Loucy (cell line): Measurements from ENCODE around the gene FOXD3.
A peak's percentile ranks its signal among the peaks of the same experiment; 100 is the strongest.

Experiments
- H2AFZ ChIP-seq: fragments of 200-600 bp; sonication (generic); 2 replicates; pipeline ENCODE4 v1.6.0; 2016; ENCODE audit warnings: antibody characterized with exemption, mild to moderate bottlenecking, low read length, moderate library complexity
- H3F3A ChIP-seq: fragments of 200-600 bp; 2 replicates; pipeline ENCODE4 v1.6.0; 2016; ENCODE audit warnings: antibody characterized with exemption, low read depth, mild to moderate bottlenecking
- H3K27me3 ChIP-seq: fragments of 200-600 bp; sonication (generic); 2 replicates; pipeline ENCODE4 v1.6.1; 2014; ENCODE audit warnings: low read length, mild to moderate bottlenecking; ENCODE audit not compliant: insufficient read depth, poor library complexity, severe bottlenecking
- H3K36me3 ChIP-seq: fragments of 200-600 bp; sonication (generic); 2 replicates; pipeline ENCODE4 v1.6.1; 2016; ENCODE audit warnings: low read length; ENCODE audit not compliant: insufficient read depth
- H3K4me1 ChIP-seq: fragments of 200-600 bp; sonication (generic); 2 replicates; pipeline ENCODE4 v1.5.1; 2014; ENCODE audit warnings: low read length, mild to moderate bottlenecking; ENCODE audit not compliant: insufficient read depth, poor library complexity, severe bottlenecking
- H3K4me2 ChIP-seq: fragments of 200-600 bp; sonication (generic); 2 replicates; pipeline ENCODE4 v1.6.0; 2014; ENCODE audit warnings: antibody characterized with exemption, low read length, low read depth, mild to moderate bottlenecking; ENCODE audit not compliant: poor library complexity, severe bottlenecking
- H3K4me3 ChIP-seq: fragments of 200-600 bp; sonication (generic); 2 replicates; pipeline ENCODE4 v1.5.1; 2014; ENCODE audit warnings: low read length, mild to moderate bottlenecking, mixed read lengths; ENCODE audit not compliant: poor library complexity, severe bottlenecking
- H3K79me2 ChIP-seq: fragments of 200-600 bp; sonication (generic); 2 replicates; pipeline ENCODE4 v1.6.1; 2014; ENCODE audit warnings: low read length; ENCODE audit not compliant: insufficient read depth
- H3K9ac ChIP-seq: fragments of 200-600 bp; sonication (generic); 2 replicates; pipeline ENCODE4 v1.6.0; 2014; ENCODE audit warnings: mild to moderate bottlenecking, low read depth, low read length, moderate library complexity; ENCODE audit not compliant: poor library complexity, severe bottlenecking
- H3K9me2 ChIP-seq: fragments of 200-600 bp; sonication (generic); replicated peaks from 2 replicates; pipeline ENCODE4 v1.6.1; 2016; ENCODE audit warnings: low read depth, low read length, mixed read lengths
- H3K9me3 ChIP-seq: fragments of 200-600 bp; sonication (generic); 2 replicates; pipeline ENCODE4 v1.6.1; 2014; ENCODE audit warnings: mild to moderate bottlenecking, antibody characterized with exemption, low read length, low read depth; ENCODE audit not compliant: insufficient read depth
- H4K20me1 ChIP-seq: fragments of 200-600 bp; sonication (generic); 2 replicates; pipeline ENCODE4 v1.6.0; 2014; ENCODE audit warnings: antibody characterized with exemption, low read length, mild to moderate bottlenecking; ENCODE audit not compliant: insufficient read depth, poor library complexity, severe bottlenecking
- EZH2phosphoT487 ChIP-seq: fragments of 200-600 bp; IDR thresholded peaks from 2 replicates; pipeline ENCODE4 v1.6.1; 2018; ENCODE audit warnings: antibody characterized with exemption, mild to moderate bottlenecking, moderate library complexity, borderline replicate concordance
- TF ChIP-seq, protein P1 (sequence below): fragments of 200-600 bp; sonication (generic); conservative IDR thresholded peaks from 2 replicates; pipeline ENCODE4 v1.5.1; 2014; ENCODE audit warnings: mild to moderate bottlenecking, antibody characterized with exemption, low read length

FOXD3 gene

GRCh38 chr1:63316598-63316983, 5.8 kb upstream of the FOXD3 start:
- Histone ChIP-seq H3K9me2 (no peaks in the 10 kb centered on the region), H3K27me3 (no peaks in the 10 kb centered on the region), H3F3A (no peaks in the 10 kb centered on the region), H3K4me3 (peak overlapping the region; percentile 84), H3K79me2 (no peaks in the 10 kb centered on the region), H3K9ac (no peak overlapping the region), H3K4me2 (no peak overlapping the region), H4K20me1 (no peaks in the 10 kb centered on the region), H3K4me1 (peaks cover 7% of the 10 kb centered on the region), H3K9me3 (no peaks in the 10 kb centered on the region), H2AFZ (no peak overlapping the region; the same call in 1 of the 2 replicates), H3K36me3 (no peaks in the 10 kb centered on the region)
- TF ChIP-seq, protein P1, sequence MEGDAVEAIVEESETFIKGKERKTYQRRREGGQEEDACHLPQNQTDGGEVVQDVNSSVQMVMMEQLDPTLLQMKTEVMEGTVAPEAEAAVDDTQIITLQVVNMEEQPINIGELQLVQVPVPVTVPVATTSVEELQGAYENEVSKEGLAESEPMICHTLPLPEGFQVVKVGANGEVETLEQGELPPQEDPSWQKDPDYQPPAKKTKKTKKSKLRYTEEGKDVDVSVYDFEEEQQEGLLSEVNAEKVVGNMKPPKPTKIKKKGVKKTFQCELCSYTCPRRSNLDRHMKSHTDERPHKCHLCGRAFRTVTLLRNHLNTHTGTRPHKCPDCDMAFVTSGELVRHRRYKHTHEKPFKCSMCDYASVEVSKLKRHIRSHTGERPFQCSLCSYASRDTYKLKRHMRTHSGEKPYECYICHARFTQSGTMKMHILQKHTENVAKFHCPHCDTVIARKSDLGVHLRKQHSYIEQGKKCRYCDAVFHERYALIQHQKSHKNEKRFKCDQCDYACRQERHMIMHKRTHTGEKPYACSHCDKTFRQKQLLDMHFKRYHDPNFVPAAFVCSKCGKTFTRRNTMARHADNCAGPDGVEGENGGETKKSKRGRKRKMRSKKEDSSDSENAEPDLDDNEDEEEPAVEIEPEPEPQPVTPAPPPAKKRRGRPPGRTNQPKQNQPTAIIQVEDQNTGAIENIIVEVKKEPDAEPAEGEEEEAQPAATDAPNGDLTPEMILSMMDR: no peak
- no peak for TF ChIP-seq EZH2phosphoT487

DNA sequence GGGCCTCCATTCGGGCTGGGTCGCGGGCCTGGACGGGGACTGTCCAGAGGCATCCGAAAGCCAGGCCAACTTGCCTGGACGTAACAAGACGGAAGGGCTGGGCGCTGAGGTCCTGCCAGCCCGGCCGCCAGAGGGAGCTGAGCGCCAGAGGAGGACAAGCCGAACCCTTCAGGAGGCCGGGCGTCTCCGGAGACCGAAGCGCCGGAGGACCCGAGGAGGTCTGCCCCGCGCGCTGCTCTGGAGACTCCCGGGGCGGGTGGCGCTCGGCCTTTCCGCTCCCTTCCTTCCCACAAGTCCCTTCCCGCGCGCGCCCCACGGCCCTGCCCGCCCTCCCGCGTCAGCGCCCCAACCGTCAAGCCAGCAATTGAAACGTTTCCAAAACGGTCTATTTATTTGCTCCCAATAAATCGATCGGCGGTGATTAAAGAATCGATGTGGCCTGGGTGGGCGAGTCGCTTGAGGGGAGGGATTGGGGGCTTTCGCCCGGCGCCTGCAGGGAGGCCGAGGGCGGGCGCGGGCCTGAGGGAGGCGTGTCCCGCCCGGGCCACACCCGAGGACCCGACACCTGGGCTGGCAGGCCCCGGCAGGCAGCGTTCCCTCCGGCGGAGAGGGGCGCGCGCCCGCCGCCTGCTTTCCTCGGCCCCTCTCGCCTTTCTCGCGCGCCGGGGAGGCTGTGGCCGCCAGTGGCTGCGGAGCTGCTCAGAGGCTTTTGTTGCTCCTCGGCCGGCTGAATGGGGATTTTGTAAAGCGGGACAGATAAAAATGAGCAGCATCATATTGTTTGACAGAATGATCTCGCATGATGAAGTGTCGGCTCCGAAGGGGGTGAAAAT, 5.2 kb upstream of the FOXD3 start:
- H4K20me1 ChIP-seq: no peaks in the 10 kb centered on the region
- peak overlapping the region; percentile 91 for H3K4me2 ChIP-seq
- H3K27me3 ChIP-seq: no peaks in the 10 kb centered on the region
- H3K9ac ChIP-seq: peak overlapping the region; percentile 80
- no peaks in the 10 kb centered on the region for H3K36me3 ChIP-seq
- H3K9me2 ChIP-seq: no peaks in the 10 kb centered on the region
- peaks cover 7% of the 10 kb centered on the region for H3K4me1 ChIP-seq
- no peaks in the 10 kb centered on the region for H3K79me2 ChIP-seq
- H2AFZ ChIP-seq: peak overlapping the region; percentile 100
- peak overlapping the region; percentile 84 for H3K4me3 ChIP-seq
- no peak for TF ChIP-seq EZH2phosphoT487
- TF ChIP-seq, protein P1: peak; percentile 70
- H3K9me3 ChIP-seq: no peaks in the 10 kb centered on the region
- H3F3A ChIP-seq: no peaks in the 10 kb centered on the region

- Histone ChIP-seq H4K20me1 (no peaks in the 10 kb centered on the region), H3K4me1 (peaks cover 7% of the 10 kb centered on the region), H3K27me3 (no peaks in the 10 kb centered on the region), H3K4me3 (peak overlapping the region; percentile 84), H3K9me2 (no peaks in the 10 kb centered on the region), H3K36me3 (no peaks in the 10 kb centered on the region), H2AFZ (peak overlapping the region; percentile 100), H3K9me3 (no peaks in the 10 kb centered on the region), H3K79me2 (no peaks in the 10 kb centered on the region), H3K4me2 (peak overlapping the region; percentile 91), H3F3A (no peaks in the 10 kb centered on the region), H3K9ac (peak overlapping the region; percentile 80)
- TF ChIP-seq, protein P1: no peak
- TF ChIP-seq EZH2phosphoT487: no peak
Observed at GRCh38 chr1:63317817-63318152, 4.6 kb upstream of the FOXD3 start.
